ENCODE results near the gene MRPL41.
"Not testable (repeated sequence)": the region's sequence is repeated elsewhere in the genome, so short reads cannot be mapped to it uniquely, and the experiment has no call there.

The MRPL41 gene

GRCh38 chr9:137522746-137523455, 28.8 kb upstream of the MRPL41 start:
- no peak for DNase-seq

GRCh38 chr9:137524161-137524980, 27.3 kb upstream of the MRPL41 start:
- no peak for DNase-seq

DNA sequence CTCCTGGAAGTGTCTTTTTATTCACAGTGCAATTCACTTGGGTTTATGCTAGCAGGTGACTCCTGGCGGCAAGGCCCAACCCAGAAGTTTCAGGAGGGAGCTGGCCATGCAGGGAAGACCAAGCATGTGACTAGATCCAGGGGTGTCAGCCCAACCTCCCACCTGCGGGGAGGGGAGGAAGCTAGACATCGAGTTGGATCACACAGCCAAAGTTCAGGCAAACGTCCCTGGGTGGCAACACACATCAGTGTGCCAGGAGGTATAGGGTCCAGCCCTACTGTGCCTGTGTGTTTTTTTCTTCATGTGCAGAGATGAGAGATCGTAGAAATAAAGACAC, 26.7 kb upstream of the MRPL41 start:
- no peak for DNase-seq

DNA sequence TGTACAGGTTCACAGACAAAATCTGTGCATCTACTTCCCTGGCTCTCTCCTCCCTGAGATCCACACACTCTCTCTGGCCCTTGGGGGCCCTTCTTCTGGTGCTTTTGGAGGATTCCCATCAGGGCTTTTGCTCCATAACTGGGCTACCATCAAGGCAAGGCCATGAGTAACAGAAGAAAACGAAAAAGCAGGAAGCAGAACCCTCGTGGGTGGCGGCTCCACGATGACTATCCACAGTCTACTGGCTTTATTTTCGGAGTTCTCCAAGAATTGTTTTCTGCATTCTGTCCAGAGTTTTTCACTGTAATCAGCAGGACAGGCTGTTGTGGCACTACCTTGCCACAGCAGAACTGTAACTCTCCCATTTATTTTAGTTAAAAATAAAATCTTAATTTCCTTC, 21.3 kb upstream of the MRPL41 start:
- DNase-seq = no peak

GRCh38 chr9:137531099-137531765, 20.4 kb upstream of the MRPL41 start:
- DNase-seq = no peak

- DNase-seq = not testable (repeated sequence)
These were observed 18.7 kb upstream of the MRPL41 start for GRCh38 chr9:137532891-137533468.

- peak in 2 of 6 experiments; percentile 18 to 31 for DNase-seq
These were observed 17.2 kb upstream of the MRPL41 start for GRCh38 chr9:137534256-137535119.

DNA sequence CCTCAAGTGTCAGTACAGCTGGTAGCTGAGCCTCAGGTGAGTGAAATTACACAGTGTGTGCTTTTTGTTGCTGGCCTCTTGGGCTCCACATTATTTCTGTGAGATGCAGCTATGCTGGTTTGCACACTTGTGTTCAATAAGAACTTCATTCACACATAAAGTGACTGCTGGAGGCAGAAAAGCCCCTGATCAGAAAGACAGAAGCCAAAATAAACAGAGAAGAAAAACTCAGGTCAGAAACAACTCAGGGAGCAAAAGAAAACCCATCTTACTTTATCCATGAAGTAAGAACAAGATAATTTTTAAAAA, 16.6 kb upstream of the MRPL41 start:
- DNase-seq = no peak

GRCh38 chr9:137536594-137537131, 15.0 kb upstream of the MRPL41 start:
- DNase-seq = peak in 3 of 6 experiments; percentile 22 to 26 (median 23)

DNA sequence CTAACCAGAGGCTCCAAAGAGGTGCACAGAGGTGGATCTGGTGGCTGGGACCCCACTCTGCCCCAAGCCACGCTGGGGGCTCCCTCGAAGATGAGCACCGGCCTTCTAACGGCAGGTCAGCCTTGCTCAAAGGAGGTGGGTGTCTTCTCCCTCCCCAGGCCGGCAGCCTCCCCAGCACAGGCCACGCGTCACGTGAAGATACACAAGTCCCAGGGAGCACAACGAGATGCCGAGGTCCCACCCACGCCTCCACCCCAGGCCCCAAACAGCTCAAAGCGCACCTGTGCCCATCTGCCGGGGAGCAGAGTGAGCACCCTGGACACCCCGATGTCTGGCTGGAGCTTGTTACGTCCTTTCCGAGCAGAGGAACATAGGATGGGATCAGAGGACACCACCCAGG, 13.6 kb upstream of the MRPL41 start:
- no peak for DNase-seq

DNA sequence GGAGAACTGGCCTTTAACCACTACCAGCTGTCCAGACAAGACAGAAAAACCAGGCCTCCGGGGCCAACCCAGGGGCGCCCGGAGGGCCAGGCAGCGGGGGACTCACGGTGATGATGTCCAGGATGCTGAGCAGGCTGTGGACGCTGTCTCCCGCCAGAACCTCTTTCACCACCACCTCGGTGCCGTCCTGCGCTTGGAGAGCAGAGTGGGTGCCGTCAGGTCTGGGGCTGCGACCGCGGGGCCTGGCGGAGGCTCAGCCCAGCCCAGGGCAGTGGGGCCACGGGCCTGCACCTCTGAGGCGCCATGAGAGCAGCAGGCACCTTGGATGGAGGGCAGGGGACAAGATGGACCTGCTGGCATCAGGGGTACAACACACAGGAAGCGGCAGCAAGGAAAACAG, 11.1 kb upstream of the MRPL41 start:
- DNase-seq = no peak

DNA sequence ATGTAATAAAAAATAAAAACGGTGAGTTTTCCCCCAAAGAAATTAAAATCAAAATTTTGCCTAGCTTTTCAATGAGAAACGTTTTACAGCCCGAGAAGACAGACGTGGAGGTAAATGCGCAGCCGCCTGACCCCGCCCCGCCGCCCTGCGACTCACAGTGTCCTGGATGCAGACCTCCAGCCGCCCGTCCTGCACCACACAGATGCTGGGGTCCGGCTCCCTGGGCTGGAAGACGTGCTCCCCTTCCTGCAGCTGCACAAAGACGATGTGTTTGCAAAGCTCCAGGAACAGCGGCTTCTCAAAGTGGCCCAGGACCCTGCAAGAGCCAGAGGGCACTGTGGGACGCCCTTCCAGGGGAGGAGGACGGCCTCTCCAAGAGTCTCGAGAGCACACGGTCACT, 9.2 kb upstream of the MRPL41 start:
- DNase-seq = no peak

GRCh38 chr9:137543237-137543963, 8.3 kb upstream of the MRPL41 start:
- no peak for DNase-seq

DNA sequence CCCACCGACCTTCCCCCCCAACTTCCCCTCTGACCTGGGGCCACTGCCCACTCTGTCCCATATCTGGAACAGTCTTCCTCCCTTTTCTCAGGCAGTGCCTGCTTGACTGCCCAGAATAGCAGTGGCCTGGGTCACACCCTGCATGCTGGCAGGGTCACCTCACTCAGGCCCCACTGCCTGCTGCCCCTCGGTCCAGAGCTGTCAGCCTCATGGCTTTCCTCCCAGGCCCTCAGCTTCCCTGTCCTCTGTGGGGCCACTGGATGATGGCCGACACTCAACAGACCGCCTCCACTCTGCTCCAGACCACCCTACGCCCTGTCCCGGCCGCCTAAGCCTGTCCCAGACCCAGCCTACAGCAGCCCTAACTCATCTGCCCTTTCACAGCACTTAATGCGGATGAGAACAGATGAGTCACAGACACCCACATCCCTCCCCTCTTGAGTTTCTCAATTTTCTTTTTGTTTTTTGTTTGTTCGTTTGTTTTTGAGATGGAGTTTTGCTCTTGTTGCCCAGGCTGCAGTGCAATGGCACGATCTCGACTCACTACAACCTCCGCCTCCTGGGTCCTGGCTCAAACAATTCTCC, 7.4 kb upstream of the MRPL41 start:
- DNase-seq = no peak

GRCh38 chr9:137545123-137545522, 6.6 kb upstream of the MRPL41 start:
- DNase-seq = no peak

- no peak for DNase-seq
These were observed 3.8 kb upstream of the MRPL41 start for GRCh38 chr9:137547687-137548543.

DNA sequence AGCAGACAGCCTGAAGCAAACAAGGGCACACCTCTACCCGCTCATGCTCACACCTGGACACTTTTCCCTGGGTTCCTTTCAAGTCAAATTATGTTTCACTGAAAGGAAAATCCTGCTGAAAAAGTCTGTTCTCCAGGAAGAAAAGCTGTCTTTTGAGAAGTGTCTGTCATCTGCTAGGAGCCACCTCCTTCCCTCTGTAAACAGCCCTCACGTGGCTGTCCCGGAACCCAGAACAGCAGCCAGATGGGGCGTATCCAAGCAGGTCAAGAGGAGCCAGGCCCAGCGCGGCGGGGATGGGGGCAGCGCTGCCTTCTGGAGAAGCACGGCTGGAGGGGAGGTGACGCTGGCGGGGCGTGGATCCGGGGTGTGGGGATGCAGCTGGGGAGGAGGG, 1.5 kb upstream of the MRPL41 start, which contains the start of gene PNPLA7:
PNPLA7 (minus strand) TSS at position 172 of the 391 bp plus-strand sequence. CDS start 205 bp downstream, outside the sequence.
- peak; percentile 10 to 55 (median 36) for DNase-seq

- peak in 1 of 6 experiments; percentile 24 for DNase-seq
These were observed 768 bp upstream of the MRPL41 start for GRCh38 chr9:137550958-137551263.

DNA sequence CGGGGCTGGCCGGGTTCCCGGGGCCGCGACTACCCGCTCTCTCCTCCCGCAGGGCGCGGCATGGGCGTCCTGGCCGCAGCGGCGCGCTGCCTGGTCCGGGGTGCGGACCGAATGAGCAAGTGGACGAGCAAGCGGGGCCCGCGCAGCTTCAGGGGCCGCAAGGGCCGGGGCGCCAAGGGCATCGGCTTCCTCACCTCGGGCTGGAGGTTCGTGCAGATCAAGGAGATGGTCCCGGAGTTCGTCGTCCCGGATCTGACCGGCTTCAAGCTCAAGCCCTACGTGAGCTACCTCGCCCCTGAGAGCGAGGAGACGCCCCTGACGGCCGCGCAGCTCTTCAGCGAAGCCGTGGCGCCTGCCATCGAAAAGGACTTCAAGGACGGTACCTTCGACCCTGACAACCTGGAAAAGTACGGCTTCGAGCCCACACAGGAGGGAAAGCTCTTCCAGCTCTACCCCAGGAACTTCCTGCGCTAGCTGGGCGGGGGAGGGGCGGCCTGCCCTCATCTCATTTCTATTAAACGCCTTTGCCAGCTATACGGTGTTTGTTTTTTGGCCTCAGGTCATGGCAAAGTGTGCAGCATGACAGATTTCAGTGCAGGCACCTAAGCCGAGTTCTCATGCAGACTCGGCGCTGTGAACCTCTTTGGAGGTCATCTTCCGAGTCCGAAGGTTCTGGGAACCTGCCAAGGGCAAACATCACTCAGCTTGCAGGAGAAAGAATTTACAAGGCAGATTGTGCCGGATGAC, 516 bp downstream of the MRPL41 start:
- DNase-seq = peak in 5 of 6 experiments; percentile 15 to 62 (median 52)

Data from stimulated activated naive CD4-positive, alpha-beta T cell (primary cell).